ENCODE results near the gene SERPINE1.

DNA sequence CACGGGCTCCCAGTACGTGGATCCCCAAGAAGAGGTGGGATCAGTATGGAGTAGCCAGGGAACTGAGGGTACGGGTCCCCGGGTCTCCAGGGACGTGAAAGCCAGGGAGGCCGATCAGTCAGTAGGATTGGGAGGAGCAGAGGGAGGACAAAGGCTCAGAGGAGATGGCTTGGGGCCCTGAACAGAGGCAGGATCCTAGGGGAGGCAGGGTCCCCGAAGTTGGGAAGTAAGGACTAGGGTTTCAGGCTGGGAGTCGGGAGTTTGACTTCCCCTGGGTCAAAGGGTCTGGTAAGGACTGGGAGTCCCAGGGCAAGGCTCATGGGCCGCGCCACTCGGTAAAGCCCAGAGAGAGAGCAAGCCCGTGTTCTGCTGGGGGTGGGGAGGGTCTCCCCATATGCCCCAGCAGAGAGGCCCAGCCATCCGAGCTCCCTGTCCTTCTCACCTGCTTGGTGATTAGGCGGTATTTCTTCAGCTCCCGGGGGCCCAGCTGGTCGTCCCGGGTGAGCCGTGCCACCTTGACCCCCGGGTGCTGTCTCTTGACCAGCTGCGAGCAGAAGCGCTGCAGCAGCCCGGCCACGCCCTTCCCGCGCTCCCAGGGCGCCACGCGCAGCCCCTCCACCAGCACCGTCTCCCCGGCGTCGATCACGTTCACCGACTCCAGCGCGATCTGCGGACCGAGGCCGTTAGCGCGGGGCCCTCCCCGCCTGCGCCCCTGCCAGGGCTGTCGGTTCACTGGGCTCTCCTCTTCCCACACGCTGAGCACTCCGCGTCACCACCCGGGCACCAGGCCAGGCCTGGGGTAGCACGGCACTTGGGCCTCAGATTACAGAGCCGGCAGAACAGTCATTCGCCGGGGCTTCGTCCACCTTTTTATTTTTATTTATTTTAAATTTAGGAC lies 46.2 kb downstream of the SERPINE1 start:
- TF ChIP-seq, protein P1, sequence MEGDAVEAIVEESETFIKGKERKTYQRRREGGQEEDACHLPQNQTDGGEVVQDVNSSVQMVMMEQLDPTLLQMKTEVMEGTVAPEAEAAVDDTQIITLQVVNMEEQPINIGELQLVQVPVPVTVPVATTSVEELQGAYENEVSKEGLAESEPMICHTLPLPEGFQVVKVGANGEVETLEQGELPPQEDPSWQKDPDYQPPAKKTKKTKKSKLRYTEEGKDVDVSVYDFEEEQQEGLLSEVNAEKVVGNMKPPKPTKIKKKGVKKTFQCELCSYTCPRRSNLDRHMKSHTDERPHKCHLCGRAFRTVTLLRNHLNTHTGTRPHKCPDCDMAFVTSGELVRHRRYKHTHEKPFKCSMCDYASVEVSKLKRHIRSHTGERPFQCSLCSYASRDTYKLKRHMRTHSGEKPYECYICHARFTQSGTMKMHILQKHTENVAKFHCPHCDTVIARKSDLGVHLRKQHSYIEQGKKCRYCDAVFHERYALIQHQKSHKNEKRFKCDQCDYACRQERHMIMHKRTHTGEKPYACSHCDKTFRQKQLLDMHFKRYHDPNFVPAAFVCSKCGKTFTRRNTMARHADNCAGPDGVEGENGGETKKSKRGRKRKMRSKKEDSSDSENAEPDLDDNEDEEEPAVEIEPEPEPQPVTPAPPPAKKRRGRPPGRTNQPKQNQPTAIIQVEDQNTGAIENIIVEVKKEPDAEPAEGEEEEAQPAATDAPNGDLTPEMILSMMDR (IDR thresholded peaks at IDR 0.05): no peak
- TF ChIP-seq POLR2A (IDR thresholded peaks at IDR 0.05): no peak

All from esophagus squamous epithelium (tissue), 4 donors.